SH-SY5Y (cell line): ENCODE data around the gene RPIA.

Experiments used
- GATA2 ChIP-seq: IDR thresholded peaks from 2 replicates; pipeline ENCODE4 v1.6.1; 2011; ENCODE audit warnings: mild to moderate bottlenecking, low read depth, low read length
- GATA3 ChIP-seq: IDR thresholded peaks from 2 replicates; pipeline ENCODE4 v1.6.1; 2011; ENCODE audit warnings: low read depth, mild to moderate bottlenecking, low read length, moderate library complexity

The RPIA gene

DNA sequence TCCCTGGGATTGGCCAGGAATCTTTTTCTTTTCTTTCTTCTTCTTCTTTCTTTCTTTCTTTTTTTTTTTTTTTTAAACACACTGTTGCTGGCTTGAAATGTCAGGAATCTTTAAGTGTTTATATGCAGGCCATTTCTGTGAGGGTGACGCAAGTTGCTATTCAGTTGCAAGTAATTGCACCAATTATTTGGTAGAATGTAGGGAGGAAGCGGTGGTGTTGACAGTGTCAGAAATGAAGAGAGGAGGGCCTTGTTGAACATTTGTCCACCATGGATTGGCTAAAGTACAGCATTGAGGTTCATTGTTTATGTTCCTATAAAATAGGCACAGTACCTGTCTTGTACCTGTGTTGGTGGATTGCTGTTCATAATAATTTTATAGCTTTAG is 6.5 kb downstream of the RPIA start:
- TF ChIP-seq GATA2 (no peak), GATA3 (no peak)

DNA sequence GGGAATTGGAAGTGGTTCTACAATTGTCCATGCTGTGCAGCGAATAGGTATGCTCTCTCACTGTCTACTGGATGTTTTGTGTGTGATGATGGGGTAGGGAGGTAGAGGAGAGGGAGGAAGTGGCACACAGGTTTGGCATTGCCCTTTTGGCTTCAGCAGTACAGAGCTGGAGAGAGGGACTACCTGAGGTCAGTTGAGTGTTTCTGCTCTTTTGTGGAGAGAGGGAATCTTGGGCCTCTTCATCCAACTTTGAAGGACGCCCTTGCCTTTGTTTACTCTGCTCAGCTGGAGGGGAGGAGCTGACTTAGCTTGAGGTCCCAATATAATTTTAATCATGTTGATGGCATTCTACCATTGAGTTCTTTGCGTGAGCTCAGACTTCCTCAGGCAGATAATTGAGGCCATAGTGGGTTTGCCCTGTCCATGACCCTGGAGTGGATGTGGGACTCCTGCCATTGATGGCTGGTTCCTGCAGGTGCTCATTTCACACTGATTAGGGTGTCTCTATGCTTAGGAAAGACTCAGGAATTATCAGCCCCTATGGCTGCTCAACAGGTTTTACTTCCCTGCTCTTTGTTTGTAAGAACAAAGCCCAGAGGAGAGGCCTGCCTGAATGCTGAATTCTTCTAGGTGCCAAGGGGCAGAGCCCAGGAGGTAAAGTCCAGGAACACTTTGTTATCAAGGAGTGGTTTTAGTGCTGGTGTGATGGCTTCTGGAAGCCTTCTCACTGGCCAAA is 7.2 kb downstream of the RPIA start:
- TF ChIP-seq GATA3 (no peak), GATA2 (no peak)

- no peak for TF ChIP-seq GATA3
- TF ChIP-seq GATA2: no peak
These were observed 15.5 kb downstream of the RPIA start for GRCh38 chr2:88707003-88707402.

DNA sequence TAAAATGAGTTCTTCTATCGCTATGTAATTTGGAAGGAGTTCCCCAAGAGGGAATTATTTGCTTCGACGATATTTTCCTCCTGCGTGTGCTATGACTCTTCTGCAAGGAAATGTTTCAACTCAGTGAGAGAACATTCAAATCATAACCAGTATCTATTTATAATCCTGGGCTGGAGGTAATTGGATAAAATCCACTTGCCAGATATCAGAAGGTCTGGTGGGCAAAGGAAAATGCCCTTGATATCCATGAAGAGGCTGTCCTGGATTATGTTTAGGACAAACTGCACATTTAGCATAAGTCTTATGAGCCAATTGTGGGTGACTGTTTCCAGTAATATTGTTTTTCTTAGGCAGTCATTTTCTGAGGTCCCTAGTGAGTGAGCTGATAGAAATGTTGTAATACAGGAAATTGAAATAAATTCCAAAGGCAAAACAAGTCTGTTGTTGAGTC is 17.7 kb downstream of the RPIA start:
- TF ChIP-seq GATA3 (no peak), GATA2 (no peak)

DNA sequence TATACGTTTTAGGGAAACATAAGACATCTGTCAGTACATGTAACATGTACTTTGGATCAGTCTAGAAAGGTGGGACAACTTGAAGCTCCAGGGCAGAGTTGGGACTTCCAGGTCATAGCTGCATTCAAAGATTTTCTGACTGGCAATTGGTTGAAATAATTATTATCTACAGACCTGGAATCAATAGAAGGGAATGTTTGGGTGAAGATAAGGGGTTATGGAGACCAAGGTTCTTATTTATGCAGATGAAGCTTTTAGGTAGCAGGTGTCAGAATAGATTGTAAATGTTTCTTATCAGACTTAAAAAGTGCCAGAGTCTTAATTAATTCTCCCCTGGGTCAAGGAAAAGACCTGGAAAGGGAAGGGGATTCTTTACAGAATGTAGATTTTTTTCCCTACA is 19.8 kb downstream of the RPIA start:
- no peak for TF ChIP-seq GATA2
- TF ChIP-seq GATA3: no peak

GRCh38 chr2:88711897-88712296 is 20.4 kb downstream of the RPIA start:
- no peak for TF ChIP-seq GATA3
- no peak for TF ChIP-seq GATA2

GRCh38 chr2:88713408-88713807 is 21.9 kb downstream of the RPIA start:
- no peak for TF ChIP-seq GATA2
- no peak for TF ChIP-seq GATA3

DNA sequence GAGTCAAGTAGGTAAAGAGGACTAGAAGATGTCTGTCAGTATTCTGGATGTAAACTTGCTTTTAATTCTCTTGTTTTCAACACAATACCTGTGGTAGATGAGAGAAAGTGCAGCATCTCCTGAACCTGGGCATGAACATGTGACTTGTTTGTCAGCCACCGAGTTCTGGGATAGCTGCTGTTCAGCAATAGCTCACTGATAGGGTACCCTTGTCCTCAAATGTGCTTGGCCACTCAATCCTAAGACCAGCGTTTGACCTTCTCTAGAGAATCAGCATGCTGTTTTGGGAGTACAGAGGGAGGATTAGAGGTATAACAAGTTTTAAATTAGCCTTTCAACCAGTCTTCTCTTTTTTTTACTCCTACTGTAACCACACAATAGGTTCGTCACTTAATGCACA is 23.2 kb downstream of the RPIA start:
- TF ChIP-seq GATA3 (no peak), GATA2 (no peak)

DNA sequence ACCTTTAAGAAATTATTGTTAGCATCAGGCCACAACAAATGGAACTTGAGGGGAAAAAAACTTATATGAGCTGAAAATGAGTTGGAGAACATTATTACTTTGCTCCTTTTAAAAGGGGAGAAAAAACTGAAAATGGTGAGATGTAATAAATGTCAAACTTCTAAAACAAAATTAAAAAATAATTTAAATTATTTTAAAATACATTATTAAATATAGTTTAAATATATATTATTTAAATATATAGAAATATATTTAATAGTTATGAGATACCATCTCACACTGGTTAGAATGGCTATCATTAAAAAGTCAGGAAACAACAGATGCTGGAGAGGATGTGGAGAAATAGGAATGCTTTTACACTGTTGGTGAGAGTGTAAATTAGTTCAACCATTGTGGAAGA is 28.9 kb downstream of the RPIA start:
- TF ChIP-seq GATA2 (no peak), GATA3 (no peak)

- TF ChIP-seq GATA2 (no peak), GATA3 (no peak)
These were observed 29.8 kb downstream of the RPIA start for GRCh38 chr2:88721268-88721667.

GRCh38 chr2:88724643-88725332 is 33.3 kb downstream of the RPIA start:
- no peak for TF ChIP-seq GATA2
- no peak for TF ChIP-seq GATA3

- TF ChIP-seq GATA2: no peak
- TF ChIP-seq GATA3: no peak
These were observed 37.7 kb downstream of the RPIA start for GRCh38 chr2:88729061-88729745.

GRCh38 chr2:88733155-88733902 is 41.9 kb downstream of the RPIA start:
- TF ChIP-seq GATA3 (no peak), GATA2 (no peak)

GRCh38 chr2:88735133-88735532 is 43.7 kb downstream of the RPIA start:
- no peak for TF ChIP-seq GATA2
- TF ChIP-seq GATA3: no peak

DNA sequence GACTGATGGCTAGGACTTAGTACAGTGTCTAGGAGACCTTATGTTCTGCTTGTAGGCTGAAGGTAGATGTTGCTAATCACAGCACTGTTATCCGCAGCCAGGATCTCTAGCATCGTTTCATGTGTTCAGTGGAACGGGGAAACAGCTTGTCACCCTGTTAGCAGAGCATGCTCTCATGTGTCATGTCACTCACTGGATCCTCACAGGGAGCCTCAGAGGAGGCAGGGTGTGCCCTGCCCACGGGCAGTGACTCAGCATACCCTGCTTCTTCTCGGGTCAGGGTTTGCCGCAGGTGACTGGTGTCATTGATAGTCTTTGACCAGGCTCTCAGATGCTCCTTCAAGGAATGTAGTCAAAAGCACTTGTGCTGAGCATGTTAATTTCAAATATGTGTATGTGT is 44.4 kb downstream of the RPIA start:
- no peak for TF ChIP-seq GATA3
- no peak for TF ChIP-seq GATA2

GRCh38 chr2:88736437-88736836 is 45.0 kb downstream of the RPIA start:
- TF ChIP-seq GATA2 (no peak), GATA3 (no peak)
